Measurements from ENCODE around the gene EIF4E3.

EIF4E3 gene

DNA sequence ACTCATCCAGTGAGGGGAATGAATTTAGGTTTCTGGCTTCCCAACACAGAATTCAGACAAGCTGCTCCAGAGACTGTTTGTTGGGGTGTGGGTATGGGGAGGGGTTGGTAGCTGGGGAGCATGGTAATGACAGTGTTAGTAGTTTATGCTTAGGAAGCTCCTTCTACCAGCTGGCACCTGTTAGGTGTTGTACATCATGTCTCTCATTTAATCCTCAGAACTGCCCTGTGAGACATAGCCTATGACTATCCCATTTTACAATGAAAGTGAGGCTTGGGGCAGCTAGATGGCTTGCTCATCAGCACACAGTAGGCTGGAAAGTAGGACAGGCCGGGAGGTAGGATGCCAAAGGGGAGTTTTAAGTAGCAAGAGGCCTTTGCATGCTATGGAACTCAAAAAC lies 2.5 kb downstream of the EIF4E3 start:
- DNase-seq = no peak

DNA sequence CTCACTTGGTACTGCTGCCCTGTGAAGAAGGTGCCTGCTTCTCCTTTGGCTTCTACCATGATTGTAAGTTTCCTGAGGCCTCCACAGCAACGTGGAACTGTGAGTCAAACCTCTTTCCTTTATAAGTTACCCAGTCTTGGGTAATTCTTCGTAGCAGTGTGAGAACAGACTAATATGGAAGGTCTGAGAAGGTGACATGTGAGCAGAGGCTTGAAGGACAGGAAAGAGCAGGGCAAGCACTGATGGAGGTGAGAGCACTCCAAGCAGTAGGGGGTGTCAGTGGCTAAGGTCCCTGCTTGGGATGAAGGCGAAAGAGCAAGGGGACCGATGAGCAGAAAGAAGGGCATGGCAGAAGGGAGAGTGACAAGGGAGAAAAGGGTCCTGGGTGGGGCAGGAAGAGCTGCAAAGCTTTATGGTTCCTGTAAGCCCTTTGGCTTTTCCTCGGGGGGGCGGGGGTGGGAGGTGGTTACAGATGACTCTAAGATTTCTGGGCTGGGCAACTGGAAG lies 3.5 kb downstream of the EIF4E3 start:
- peak; percentile 25 for DNase-seq

DNA sequence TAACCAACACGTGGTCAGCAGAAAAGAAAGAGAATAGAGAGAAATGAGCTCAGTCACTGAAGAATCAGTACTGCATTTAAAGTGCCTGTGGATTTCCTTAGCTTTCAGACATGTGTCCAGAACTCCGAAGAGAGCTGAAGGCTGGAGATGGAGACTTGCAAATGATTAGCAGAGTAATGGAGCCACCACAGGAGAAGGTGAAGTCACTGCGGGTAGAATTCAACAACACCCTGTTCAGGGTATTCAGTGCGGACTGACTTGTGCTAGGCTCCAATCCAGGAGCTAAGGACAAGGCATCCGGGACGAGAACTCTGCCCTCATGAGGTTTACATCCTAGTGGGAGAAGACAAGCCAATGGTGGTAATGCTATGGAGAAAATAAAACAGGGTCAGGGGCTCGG lies 4.2 kb downstream of the EIF4E3 start:
- DNase-seq = no peak

DNA sequence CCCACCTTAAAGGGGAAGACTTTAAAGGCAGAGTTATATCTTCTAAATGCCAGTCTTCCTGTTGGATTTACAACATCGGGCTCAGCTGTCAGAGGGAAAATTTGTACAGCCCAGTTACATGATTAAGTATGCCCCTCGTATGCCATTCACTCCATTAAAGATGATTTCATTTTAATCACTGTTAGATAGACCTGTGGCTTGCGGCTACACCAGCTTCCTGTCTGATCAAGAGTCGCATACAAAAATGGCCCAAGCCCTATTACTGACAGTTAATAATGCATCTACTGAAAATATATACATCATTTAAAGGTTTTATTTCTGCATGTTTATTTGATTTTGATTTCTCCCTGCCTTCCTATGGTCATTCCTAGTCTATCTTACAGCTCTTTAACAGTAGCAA lies 7.1 kb downstream of the EIF4E3 start:
- no peak for DNase-seq

DNA sequence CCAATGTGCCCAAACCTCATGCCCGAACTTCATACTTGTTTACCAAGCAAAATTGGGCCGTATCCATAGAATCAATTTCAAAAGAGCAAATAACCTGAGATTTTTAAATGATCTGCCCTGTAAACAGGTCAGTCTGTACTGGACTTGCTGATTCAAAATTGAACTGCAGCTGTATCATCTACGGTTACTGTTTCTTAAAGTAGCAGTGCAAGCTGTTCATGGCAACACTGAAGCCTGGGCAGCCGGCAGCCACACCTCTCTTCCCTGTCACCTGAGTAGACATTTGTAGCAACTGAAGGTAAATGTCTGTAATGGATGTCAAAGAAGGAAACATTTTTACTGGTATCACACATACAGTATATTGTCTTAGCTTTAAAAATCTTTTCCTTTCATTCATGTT lies 10.6 kb downstream of the EIF4E3 start:
- no peak for DNase-seq

DNA sequence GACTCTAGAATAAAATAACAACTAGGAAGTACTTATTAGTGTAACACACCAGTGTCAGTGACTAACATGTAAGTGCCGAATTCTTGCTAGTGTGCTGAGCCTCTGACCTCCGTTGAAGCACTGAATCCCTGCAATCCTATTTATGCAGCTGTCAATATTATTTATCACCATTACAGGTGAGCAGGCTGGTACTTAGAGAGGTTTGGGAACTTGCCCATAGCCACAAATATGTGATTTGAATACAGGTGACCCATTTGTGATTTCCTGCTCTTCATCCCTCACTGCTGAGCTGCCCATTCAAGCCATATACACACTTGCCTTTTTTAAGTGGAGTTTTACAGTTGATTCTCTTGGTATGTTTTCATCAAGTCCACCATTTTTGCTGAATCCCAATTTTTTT lies 12.2 kb downstream of the EIF4E3 start:
- DNase-seq = no peak

DNA sequence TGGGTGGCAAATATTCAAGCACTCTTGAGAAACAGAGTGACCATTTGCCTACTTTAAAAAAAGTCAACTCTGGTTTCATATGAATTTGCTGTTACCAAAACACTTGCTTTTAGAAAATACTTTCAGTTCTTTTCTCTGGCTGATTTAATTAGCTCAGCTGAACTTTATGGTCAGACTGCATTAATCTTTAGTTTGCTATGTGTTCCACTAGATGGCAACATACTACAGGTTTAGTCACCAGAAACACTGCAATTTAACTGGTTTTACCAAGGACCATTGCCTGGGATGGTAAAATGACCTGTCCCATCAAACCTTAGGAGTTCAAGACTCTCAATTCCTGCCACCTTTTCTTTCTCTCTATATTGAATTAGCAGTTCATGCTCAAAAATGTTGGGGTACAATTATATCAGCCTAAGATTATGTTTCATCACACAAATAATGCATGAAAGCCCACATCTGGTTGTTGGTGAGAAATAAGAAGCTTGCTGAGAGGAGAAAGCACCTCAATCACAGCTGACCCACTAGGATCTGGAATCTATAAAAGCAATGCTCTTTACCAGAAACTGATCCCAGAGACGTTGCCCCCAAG lies 14.2 kb downstream of the EIF4E3 start:
- DNase-seq = peak; percentile 76

DNA sequence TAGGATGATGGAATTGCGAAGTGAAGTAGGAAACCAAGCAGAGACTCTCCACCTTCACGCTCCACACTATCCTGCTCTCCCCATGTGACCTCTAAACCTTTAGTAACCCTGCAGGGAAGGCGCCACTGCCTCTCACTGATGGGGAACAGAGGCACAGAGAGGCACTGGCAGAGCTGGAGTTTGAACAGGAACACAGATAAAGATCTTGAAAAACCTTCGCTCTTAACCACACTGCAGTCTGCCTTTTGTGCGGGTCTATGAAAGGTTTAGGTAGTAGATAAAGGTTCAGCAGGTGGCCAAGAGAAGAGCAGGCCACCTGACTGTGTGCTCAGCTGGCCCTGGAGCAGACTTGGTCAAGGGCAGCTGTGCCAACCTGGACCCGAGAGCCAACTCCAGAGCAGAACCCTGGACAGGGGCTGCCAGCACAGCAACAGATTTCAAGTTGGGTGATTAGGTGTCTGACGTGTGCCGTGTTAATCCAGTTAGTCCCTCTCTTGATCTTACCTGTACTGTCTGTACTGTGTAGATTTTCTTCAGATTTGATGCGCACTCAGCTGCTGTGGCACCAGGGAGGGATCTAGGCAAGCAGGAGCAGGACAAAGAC lies 15.2 kb downstream of the EIF4E3 start:
- no peak for DNase-seq

DNA sequence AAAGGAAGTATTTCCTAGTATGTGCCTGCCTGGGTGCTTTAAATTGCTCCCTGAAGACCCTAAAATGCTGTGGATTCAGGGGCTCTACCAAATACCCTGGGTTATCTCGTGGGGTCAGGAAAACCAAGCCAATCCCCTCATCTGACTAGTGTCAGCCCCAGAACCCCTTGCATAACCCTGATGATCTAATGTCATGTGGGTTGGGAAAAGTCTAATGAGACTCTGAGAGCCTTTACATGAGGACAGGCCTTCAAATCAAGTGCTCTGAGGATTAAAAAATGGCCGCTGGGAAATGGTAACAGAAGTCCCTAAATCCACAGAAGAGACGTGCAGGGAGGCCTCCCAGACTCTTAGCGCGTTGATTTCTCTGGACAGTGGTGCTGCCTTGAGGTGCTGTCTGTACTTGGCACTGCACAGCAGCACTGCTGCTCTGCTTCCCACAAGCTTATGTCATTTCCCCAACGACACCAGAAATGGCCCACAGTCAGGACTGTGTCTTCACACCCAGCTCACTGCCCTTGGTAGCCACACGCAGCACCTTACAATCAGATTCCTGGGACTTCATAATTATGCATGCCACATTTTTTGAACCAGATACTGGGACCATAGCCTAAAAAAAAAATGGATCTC lies 16.6 kb downstream of the EIF4E3 start:
- peak; percentile 77 for DNase-seq

DNA sequence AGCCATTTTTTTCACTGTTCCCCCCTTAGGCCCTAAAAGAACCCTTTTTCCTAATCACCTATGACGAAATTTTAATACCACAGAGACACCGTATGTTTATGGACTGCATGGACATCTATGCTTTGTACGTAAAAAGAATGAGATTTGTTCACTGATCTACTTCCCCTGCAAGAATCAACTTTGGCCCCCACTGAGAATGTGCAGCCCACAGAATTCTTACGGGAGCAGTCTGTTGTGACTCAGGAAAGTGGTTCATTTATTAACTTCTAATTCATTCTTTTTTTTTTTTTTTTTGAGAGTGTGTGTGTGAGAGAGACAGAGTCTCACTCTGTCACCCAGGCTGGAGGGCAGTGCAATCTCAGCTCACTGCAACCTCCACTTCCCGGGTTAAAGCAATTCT lies 17.6 kb downstream of the EIF4E3 start:
- no peak for DNase-seq

DNA sequence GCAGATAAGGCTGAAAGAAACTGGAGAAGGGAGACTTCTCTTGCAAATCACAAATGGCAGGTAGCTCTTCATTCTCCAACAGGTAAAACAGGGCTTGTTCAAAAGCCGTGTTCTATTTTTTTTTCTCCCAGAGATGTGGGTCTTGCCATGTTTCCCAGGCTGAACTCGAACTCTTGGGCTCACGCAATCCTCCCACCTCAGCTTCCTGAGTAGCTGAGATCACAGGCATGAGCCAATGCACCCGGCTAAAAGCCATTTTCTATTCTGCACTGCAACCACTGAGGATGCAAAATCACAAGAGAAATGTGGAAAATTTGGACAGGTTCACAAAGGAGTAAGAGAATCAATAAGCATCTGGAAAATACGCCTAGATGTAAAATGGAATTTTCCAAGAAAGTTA lies 19.5 kb downstream of the EIF4E3 start:
- peak; percentile 21 for DNase-seq

DNA sequence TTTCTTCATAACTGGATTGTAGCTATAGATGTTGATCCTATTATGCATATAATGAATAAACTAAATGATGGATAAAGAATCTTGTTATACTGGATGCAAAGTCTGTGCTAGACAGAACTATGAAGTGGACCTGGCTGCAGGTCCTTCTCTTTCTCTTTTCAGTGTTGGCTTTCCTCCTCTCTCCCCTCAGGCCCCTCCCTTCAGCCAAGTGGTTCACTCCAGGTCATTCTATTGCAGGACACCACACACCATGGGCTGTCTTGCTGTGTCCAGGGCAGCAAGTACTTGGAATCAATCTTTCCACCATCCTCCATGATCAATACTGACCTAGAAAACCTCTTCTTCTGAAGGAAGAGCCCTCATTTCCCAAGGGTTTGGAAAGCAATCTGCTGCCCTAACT lies 20.3 kb downstream of the EIF4E3 start:
- DNase-seq = no peak

DNA sequence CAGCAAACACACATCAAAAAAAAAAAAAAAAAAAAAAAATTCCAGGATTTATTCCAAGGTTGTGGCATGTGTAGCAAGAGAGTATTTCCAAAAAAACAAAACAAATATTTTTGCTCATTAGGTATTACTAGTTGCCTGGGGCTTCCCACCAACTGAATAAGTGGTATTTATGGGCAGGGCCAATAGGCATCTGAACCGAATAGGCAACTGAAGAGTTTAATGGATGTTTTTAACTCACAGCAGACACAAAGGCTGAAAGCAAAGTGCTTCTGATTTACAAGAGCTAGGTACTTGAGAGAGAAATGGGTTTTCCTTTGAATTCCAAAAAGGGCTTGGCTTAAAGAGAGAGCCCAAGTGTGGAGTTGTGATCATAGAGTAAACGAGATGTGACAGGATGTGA lies 21.4 kb downstream of the EIF4E3 start:
- DNase-seq = no peak

DNA sequence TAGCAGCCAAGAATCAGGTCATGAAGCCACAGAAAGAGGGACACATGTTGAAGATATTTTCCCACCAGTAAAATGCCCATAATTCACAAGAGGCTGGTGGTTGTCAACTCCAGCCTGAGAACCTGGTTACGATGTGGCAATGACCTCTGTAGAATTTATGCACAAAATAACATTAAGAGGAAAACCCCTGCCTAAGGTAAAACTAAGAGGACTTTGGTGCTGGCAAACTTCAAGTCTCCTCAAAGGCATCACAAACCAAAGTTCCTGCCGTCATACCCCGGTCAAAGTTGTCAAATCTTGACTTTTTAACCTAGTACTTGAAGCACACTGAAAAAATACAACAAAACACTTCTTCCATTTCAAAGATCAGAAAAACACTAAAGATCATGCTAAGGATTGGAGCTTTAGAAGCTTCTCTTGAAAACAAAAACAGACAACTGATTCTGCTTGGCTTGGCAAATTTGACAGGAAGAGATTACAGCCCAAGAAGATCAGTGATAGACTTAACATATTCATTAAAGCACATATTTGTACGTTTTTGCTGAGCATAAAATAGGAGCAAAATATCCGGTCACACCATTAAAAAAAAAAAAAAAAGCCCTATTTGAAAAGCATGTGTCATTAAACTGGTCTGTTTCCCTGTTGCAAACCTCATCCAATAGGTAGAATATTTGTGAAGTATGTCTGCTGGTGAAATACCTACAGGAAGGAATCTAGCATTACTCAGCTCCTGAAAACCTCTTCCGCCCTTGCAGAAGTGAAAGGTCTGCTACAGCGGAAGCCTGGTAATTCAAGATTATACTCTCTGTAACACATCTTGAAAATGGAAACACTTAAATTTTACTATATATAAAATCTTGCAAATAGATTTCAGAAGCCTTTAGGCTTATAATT lies 22.8 kb downstream of the EIF4E3 start:
- DNase-seq = no peak

DNA sequence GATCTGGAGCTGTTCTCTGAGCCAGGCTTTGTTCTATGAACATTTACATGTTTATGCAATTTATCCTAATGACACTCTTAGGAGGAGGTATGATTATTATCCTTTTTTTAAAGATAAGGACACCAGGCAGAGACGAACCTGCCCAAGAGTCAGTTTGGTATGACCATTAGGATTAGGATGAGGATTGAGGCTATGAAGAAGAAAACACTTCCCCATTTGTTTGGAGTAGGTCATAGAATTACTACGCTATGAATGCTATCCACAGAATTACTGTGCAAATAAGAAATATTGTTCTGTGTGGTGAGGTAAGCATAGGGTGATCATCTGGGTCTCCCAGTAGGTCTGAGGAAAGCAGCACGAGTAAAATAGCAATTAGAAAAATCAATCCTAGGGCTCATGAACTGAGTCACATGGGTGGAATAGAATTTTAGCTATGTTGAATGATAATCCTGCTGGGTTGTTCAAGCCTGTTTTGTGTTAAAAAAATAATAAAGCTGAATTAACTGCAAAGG lies 23.9 kb downstream of the EIF4E3 start:
- peak; percentile 32 for DNase-seq

DNA sequence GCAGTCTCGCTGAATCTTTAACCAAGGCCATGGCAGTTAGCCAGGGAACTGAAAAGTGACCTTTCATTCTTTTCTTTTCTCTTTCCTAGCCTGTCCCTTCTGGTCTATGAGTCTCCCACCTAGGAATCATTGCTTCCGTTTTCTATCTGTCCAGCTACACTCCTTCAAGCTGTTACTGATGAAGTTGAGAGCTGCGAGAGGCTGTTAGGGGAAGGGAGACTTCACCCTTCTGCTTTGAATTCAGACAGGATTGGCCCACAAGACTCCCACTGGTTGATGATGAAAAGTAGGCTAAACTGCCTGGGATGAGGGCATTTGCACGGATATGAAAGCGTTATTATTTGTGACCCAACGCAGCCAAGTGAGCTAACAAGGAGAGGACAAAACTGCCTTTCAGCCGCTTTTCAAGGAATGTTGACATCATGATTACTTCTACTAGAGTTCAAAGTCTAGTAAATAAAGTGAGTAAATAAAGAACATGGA lies 30.2 kb downstream of the EIF4E3 start:
- no peak for DNase-seq

DNA sequence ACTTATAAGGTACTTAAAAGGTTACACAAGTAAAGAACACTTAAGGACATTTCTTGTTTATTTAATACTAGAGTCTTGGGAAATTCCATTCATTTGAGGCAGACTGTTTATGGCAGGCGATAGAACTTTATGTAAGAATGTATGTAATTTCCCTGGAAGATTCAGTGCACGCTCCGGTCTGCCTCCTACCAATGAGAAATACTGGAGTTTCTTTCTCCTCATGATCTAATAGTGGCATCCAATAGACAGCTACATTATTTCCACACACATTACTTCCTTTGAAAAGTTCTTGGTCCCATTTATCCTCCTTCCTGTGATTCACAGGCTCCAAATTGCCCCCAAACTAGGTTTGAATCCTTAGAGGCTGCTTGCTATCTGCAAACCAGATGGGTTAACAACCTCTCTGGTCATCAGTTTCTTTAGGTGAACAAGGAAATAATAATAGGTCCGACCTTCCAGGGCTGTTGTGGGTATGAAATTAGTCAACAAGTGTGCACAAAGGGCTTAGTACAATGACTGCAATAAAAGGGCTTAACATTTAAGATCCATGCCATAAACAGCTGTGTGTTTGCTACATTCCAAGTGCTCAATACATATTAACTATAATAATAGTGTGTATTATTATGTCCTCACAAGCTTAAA lies 30.7 kb downstream of the EIF4E3 start:
- DNase-seq = no peak

DNA sequence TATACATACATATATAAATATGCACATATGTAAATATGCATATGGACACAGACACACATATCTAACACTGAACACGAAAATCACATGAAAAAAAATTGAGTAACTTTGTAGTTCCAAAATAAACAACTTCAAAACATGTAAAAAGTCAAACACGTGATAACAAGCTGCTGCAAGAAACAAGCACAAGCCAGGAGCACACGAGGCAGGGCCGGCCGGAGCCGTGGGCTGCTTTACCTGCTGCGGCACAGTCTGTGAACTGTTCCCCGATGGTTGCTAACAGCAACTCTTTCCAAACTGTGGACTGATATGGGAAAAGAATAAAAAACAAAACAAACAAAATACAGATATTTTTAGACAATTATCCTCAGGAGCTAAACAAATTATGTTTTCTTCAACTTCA lies 31.6 kb downstream of the EIF4E3 start:
- no peak for DNase-seq

DNA sequence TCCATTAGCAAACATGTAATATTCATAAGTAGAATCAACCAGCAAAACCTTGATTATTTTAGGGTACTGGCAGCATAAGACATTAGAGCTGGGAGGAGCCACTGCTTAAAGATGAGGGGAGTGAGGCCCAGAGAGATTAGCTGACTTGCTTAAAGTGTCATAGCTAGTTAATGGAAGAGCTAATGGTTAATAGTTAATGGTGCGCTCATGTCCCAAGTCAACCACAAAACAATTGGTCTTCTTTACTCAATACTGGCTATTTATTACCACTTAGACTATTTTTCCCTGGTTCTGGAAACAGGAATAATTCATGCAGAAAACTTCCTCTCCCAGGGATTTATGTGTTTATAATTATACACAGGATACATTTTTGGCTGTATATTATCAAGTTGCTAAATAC lies 33.1 kb downstream of the EIF4E3 start:
- DNase-seq = no peak

DNA sequence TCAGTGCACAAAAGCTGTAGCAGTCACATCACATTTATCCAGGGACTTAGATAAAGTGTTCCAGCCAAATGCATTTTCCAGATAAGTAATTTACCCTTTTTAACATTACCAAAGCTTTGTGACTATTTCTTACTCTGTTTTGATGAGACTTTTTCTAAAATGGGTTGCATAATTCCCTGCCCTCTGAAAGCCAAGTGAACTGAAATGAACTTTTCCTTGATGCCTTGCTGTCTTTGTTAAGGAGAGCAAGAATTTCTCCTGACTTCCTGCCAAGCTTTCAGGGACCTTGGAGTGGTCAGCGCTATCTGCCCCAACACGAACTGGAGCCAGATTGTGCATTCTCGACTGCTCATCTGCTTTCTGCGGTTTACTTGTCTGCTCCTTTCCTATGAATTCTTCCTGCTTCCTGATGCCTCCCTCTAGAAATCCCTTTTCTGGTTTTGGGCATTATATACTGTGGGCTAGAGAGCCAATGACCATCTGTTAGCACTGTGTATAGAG lies 34.8 kb downstream of the EIF4E3 start:
- no peak for DNase-seq

DNA sequence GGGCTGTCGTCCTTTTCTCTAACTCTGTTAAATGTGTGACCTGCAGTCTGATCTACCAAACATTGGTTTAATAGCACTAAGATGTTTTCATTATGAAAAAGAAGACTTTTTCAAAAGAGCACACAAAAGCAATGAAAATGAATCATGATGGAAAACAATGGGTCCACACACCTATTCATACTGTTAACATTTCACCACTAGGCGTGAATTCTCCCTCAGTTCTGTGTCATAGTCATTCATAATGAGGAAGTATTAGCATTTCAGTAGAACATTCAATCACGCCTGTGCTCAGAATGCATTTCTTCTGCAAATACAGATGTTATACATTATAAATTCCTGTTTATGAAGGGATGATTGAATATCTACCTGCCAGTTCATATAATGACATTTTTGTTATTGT lies 35.9 kb downstream of the EIF4E3 start:
- peak; percentile 37 for DNase-seq

DNA sequence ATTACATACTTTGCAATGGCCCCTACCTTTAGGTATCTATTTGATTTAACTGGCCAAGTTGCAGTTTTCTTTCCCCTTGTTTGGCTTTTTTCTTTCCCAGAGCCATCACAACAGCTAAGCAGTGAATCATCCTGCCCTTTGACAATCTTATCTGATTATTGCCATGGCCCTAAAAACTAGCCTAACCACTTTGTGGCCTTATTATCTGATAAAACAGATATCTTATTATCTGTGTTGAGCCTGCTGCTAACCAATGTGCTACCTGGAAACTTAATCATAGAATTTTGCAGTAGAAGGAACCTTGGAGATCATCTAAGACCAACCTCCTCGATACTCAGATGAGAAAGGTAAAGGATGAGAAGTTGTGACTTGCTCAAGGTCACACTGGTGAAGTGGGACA lies 37.1 kb downstream of the EIF4E3 start:
- DNase-seq = no peak

DNA sequence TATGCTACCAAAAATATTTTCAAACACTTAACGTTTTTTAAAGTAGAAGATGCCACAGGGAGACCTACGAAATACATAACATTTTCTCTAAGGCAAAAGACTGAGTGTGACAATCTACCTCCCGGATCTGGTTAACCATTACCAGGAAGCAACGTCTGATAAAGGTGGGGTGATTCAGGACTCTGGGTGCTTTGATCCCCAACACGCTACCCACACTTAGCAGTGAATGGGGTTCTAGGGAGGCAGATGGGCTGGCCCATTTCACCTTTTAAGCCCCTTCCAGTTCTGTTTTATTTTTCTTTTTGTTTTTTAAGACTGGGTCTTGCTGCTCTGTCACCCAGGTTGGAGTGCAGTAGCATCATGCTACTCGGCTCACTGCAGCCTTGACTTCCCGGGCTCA lies 39.5 kb downstream of the EIF4E3 start:
- no peak for DNase-seq
